DMS79 (cell line): ENCODE measurements around the gene RCAN2.

Experiments
- DNase-seq: peaks from one replicate; lab custom pipeline; 2025; lab: John Stamatoyannopoulos, UW

RCAN2 gene

GRCh38 chr6:46381579-46381978 is 109.7 kb downstream of the RCAN2 start:
- DNase-seq = no peak

GRCh38 chr6:46381057-46381456 is 110.2 kb downstream of the RCAN2 start:
- no peak for DNase-seq

- peak; percentile 69 for DNase-seq
Measured at GRCh38 chr6:46380152-46380807, 111.0 kb downstream of the RCAN2 start.

- no peak for DNase-seq
Measured at GRCh38 chr6:46378882-46379416, 112.3 kb downstream of the RCAN2 start.

- DNase-seq = no peak
Measured at GRCh38 chr6:46378161-46378881, 112.9 kb downstream of the RCAN2 start.

GRCh38 chr6:46377209-46377608 is 114.0 kb downstream of the RCAN2 start:
- no peak for DNase-seq

GRCh38 chr6:46376562-46377061 is 114.6 kb downstream of the RCAN2 start:
- no peak for DNase-seq

- no peak for DNase-seq
Measured at GRCh38 chr6:46370622-46371021, 120.6 kb downstream of the RCAN2 start.

GRCh38 chr6:46368169-46368536 is 123.1 kb downstream of the RCAN2 start:
- no peak for DNase-seq

- DNase-seq = peak; percentile 55
Measured at GRCh38 chr6:46367354-46368168, 123.7 kb downstream of the RCAN2 start.

GRCh38 chr6:46366190-46366900 is 124.9 kb downstream of the RCAN2 start:
- DNase-seq = no peak

- DNase-seq = no peak
Measured at GRCh38 chr6:46357591-46357990, 133.7 kb downstream of the RCAN2 start.

GRCh38 chr6:46356543-46356942 is 134.7 kb downstream of the RCAN2 start:
- DNase-seq = no peak

GRCh38 chr6:46353528-46353927 is 137.7 kb downstream of the RCAN2 start:
- no peak for DNase-seq

- no peak for DNase-seq
Measured at GRCh38 chr6:46352541-46353268, 138.5 kb downstream of the RCAN2 start.

GRCh38 chr6:46350714-46351113 is 140.5 kb downstream of the RCAN2 start:
- DNase-seq = no peak

- DNase-seq = no peak
Measured at GRCh38 chr6:46347669-46348068, 143.6 kb downstream of the RCAN2 start.

- DNase-seq = no peak
Measured at GRCh38 chr6:46340246-46340645, 151.0 kb downstream of the RCAN2 start.

- DNase-seq = no peak
Measured at GRCh38 chr6:46338131-46338530, 153.1 kb downstream of the RCAN2 start.

- DNase-seq = no peak
Measured at GRCh38 chr6:46334442-46334841, 156.8 kb downstream of the RCAN2 start.

GRCh38 chr6:46333481-46333880 is 157.8 kb downstream of the RCAN2 start:
- DNase-seq = no peak
